Endothelial cell of umbilical vein (primary cell): ENCODE results near the gene FSTL3. TPM values are rescaled to one million over a fixed set of nuclear protein-coding genes. Genes with fewer than 3 reads are reported as not detected.

Experiments
- BruUV-seq: library from RNA; stranded (reverse); fragments of 400-500 nt; replicated peaks from 2 replicates; lab custom pipeline; 2021; lab: Mats Ljungman, UMichigan
- CTCF ChIA-PET: fragments of 300-600, 350-600 bp; sonication (Branson Sonifier 250); formaldehyde crosslinking; loops from one replicate; lab custom pipeline; 2021; ENCODE audit warnings: antibody characterized with exemption, inconsistent platforms; lab: Charles Lee
- POLR2A ChIA-PET: fragments of 300-600, 350-600 bp; sonication (Branson Sonifier 250); formaldehyde crosslinking; loops from one replicate; lab custom pipeline; 2021; ENCODE audit warnings: antibody characterized with exemption, inconsistent platforms; lab: Charles Lee
- DNase-seq: peaks from one replicate; pipeline ENCODE4 v3.0.0-alpha.2; 2011; ENCODE audit warnings: low read depth, low spot score
- FAIRE-seq: peaks from 2 replicates; lab custom pipeline; 2011; peaks lifted over from hg19 to GRCh38; lab: Jason Lieb, UNC
- H2AFZ ChIP-seq: 2 replicates; pipeline ENCODE4 v1.6.0; 2012; ENCODE audit warnings: low read depth, low read length, control low read depth, inconsistent platforms
- H3K27ac ChIP-seq: 2 replicates; pipeline ENCODE4 v1.5.1; 2011; ENCODE audit warnings: low read depth, mild to moderate bottlenecking, control low read depth, low read length, moderate library complexity; ENCODE audit not compliant: insufficient read depth
- H3K27me3 ChIP-seq, 2 experiments: 2 replicates each; pipeline versions ENCODE4 v1.6.0 to v1.6.1; 2011; ENCODE audit warnings: low read length in 2 of 2, mixed read lengths in 1 of 2; ENCODE audit not compliant: control insufficient read depth in 2 of 2, insufficient read depth in 2 of 2
- H3K36me3 ChIP-seq, 2 experiments: 2 replicates in 1 of 2; 3 replicates in 1 of 2; pipeline ENCODE4 v1.5.1; 2011; ENCODE audit warnings: low read length in 2 of 2, mild to moderate bottlenecking in 1 of 2, moderate library complexity in 1 of 2; ENCODE audit not compliant: control insufficient read depth in 2 of 2, insufficient read depth in 2 of 2; ENCODE audit errors: extremely low read depth in 1 of 2
- H3K4me1 ChIP-seq: 3 replicates; pipeline ENCODE4 v1.5.1; 2011; ENCODE audit warnings: mild to moderate bottlenecking, low read length; ENCODE audit not compliant: control insufficient read depth, insufficient read depth; ENCODE audit errors: extremely low read depth
- H3K4me2 ChIP-seq: 2 replicates; pipeline ENCODE4 v1.6.1; 2011; ENCODE audit warnings: low read length, control low read depth, mixed read lengths; ENCODE audit not compliant: insufficient read depth
- H3K4me3 ChIP-seq, 3 experiments: fragments of 200-600 bp in 1 of 3; sonication (generic), shearing (Covaris generic) in 1 of 3; replicated peaks in 1 of 3; 2 replicates each; pipeline ENCODE4 v1.5.1; 2011 to 2016; ENCODE audit warnings: control low read depth in 3 of 3, low read length in 3 of 3, mild to moderate bottlenecking in 2 of 3, inconsistent platforms in 1 of 3, low read depth in 1 of 3, moderate library complexity in 1 of 3; ENCODE audit not compliant: insufficient read depth in 1 of 3
- H3K79me2 ChIP-seq: 2 replicates; pipeline ENCODE4 v1.6.0; 2012; ENCODE audit warnings: low read length, inconsistent platforms; ENCODE audit not compliant: control insufficient read depth, insufficient read depth
- H3K9ac ChIP-seq: replicated peaks from 2 replicates; pipeline ENCODE3; 2011; ENCODE audit warnings: low read length, control low read depth; ENCODE audit not compliant: insufficient read depth; ENCODE audit errors: extremely low read depth
- H3K9me1 ChIP-seq: replicated peaks from 3 replicates; pipeline ENCODE4 v1.6.0; 2011; ENCODE audit warnings: mild to moderate bottlenecking, low read length; ENCODE audit not compliant: control insufficient read depth, insufficient read depth; ENCODE audit errors: extremely low read depth
- H3K9me3 ChIP-seq: replicated peaks from 2 replicates; pipeline ENCODE4 v1.5.1; 2012; ENCODE audit warnings: low read length, inconsistent platforms; ENCODE audit not compliant: control insufficient read depth, insufficient read depth
- H4K20me1 ChIP-seq: replicated peaks from 2 replicates; pipeline ENCODE3; 2011; ENCODE audit warnings: mild to moderate bottlenecking, low read length; ENCODE audit not compliant: control insufficient read depth, insufficient read depth; ENCODE audit errors: extremely low read depth
- CTCF ChIP-seq, 2 donors: IDR thresholded peaks; 1 replicate in 1 of 2; 2 replicates in 1 of 2; pipeline ENCODE4 v1.5.1; 2011; ENCODE audit warnings: low read length in 2 of 2, mild to moderate bottlenecking in 2 of 2, moderate library complexity in 2 of 2, control low read depth in 1 of 2, inconsistent platforms in 1 of 2, low read depth in 1 of 2; ENCODE audit not compliant: insufficient read depth in 1 of 2; ENCODE audit errors: extremely low read depth in 1 of 2
- EZH2 ChIP-seq: IDR thresholded peaks from 2 replicates; pipeline ENCODE4 v1.6.1; 2012; ENCODE audit warnings: borderline replicate concordance, low read depth, mild to moderate bottlenecking, moderate library complexity, low read length, inconsistent platforms; ENCODE audit not compliant: severe bottlenecking
- FOS ChIP-seq: IDR thresholded peaks from 2 replicates; pipeline ENCODE4 v1.6.1; 2011; ENCODE audit warnings: mild to moderate bottlenecking, low read length, moderate library complexity, borderline replicate concordance; ENCODE audit not compliant: insufficient read depth
- GATA2 ChIP-seq: IDR thresholded peaks from 2 replicates; pipeline ENCODE4 v1.7.0; 2011; ENCODE audit warnings: low read depth, mild to moderate bottlenecking, moderate library complexity, mixed read lengths, low read length; ENCODE audit not compliant: insufficient read length, insufficient read depth
- JUN ChIP-seq: IDR thresholded peaks from 2 replicates; pipeline ENCODE4 v1.6.1; 2011; ENCODE audit warnings: borderline replicate concordance, low read depth; ENCODE audit not compliant: insufficient read length, insufficient read depth
- MAX ChIP-seq: IDR thresholded peaks from 2 replicates; pipeline ENCODE4 v1.6.1; 2011; ENCODE audit not compliant: insufficient read depth, insufficient read length
- MYC ChIP-seq: IDR thresholded peaks from one replicate; pipeline ENCODE4 v1.6.1; 2011; ENCODE audit warnings: mild to moderate bottlenecking, low read depth, low read length
- POLR2A ChIP-seq: IDR thresholded peaks from 2 replicates; pipeline ENCODE4 v1.6.1; 2012; ENCODE audit warnings: low read depth, mild to moderate bottlenecking, control low read depth, low read length
- POLR2AphosphoS5 ChIP-seq: IDR thresholded peaks from 2 replicates; pipeline ENCODE4 v1.6.1; 2012; ENCODE audit warnings: low read depth, mild to moderate bottlenecking, control low read depth, low read length, moderate library complexity; ENCODE audit not compliant: insufficient read depth
- dilution Hi-C: fragments of 300-500 bp; cut with MboI; formaldehyde crosslinking; loops from one replicate; pipeline ENCODE4 v1.15.0; 2019; ENCODE audit warnings: low sequenced_read_pairs; ENCODE audit not compliant: extremely low pct_ligation_motif_present
- intact Hi-C: fragments of 100-400 bp; cut with micrococcal nuclease; formaldehyde crosslinking; loops from one replicate; pipeline ENCODE4 v1.10.0; 2022
- polyA plus RNA-seq, 4 experiments: library from polyadenylated mRNA; depleted of rRNA in 3 of 4; stranded (reverse) in 3 of 4; unstranded in 1 of 4; fragments of >200 nt; gene quantifications; 2 replicates each; pipeline versions ENCODE4 v1.2.1 to v1.2.3, GENCODE V29; 2011 to 2012; ENCODE audit warnings: missing spikeins in 1 of 4
- total RNA-seq: library from RNA; stranded (reverse); gene quantifications from 2 replicates; pipeline ENCODE4 v1.2.3, GENCODE V29; 2021

Gene FSTL3
- total and polyA plus RNA-seq, 2 donors (not counting 3 experiments of a cell fraction or from before 2014, with no cell fraction given): 19.9 to 45.2 TPM

GRCh38 chr19:674282-675151, 1.7 kb upstream of the FSTL3 start:
- ChIA-PET CTCF (interaction anchor here (3.5 kb wide), 1 partner anchor 60 kb away, joined by 20 read pairs; no protein-coding TSS in a partner anchor), POLR2A (no interaction called here)
- no peak overlapping the region for H2AFZ ChIP-seq
- no peaks in the 10 kb centered on the region for H3K36me3 ChIP-seq
- DNase-seq: no peak
- FAIRE-seq: no peak
- H3K27ac ChIP-seq: no peak overlapping the region
- no peak overlapping the region for H3K9ac ChIP-seq
- H3K9me1 ChIP-seq: no peaks in the 10 kb centered on the region
- TF ChIP-seq FOS (no peak), POLR2A (no peak), CTCF (IDR thresholded peaks at IDR 0.05; ENCODE audit: extremely low read depth in 1 of 2, insufficient read depth in 1 of 2, low read depth in 1 of 2, low read length in 2 of 2) (no peak), MAX (no peak), EZH2 (no peak), POLR2AphosphoS5 (no peak), MYC (no peak), GATA2 (no peak), JUN (no peak)
- no peak overlapping the region for H3K4me2 ChIP-seq
- peaks cover 12% of the 10 kb centered on the region for H3K79me2 ChIP-seq
- dilution Hi-C loops (no loop called here), intact Hi-C loops (no loop called here)
- H3K4me3 ChIP-seq: no peak overlapping the region
- H3K27me3 ChIP-seq: no peaks in the 10 kb centered on the region
- peaks cover 15% of the 10 kb centered on the region for H3K4me1 ChIP-seq
- no TSS peak for BruUV-seq
- no peaks in the 10 kb centered on the region for H4K20me1 ChIP-seq
- H3K9me3 ChIP-seq: no peaks in the 10 kb centered on the region
